T-helper 17 cell (primary cell): ENCODE results near the gene CFAP299. TPM values are rescaled to one million over a fixed set of nuclear protein-coding genes. Genes with fewer than 3 reads are reported as not detected.
"Not testable (repeated sequence)": the region's sequence is repeated elsewhere in the genome, so short reads cannot be mapped to it uniquely, and the experiment has no call there.

Experiments
- ATAC-seq: fragments of 150-1000 bp; cut with Tn5 transposase; 2 replicates; pipeline ENCODE4 v1.10.0; 2021; ENCODE audit warnings: mild to moderate bottlenecking, moderate library complexity
- DNase-seq, 3 donors: peaks; one replicate each; pipeline versions ENCODE4 v3.0.0 to v3.0.0-alpha.2; 2020 to 2021
- H3K9me3 ChIP-seq: one replicate; pipeline ENCODE4 v1.7.0; 2013; ENCODE audit warnings: low read length, mild to moderate bottlenecking; ENCODE audit not compliant: control insufficient read depth, poor library complexity, severe bottlenecking
- H3K27ac Mint-ChIP-seq: one replicate; pipeline ENCODE4 v1.8.0; 2022; ENCODE audit warnings: mild to moderate bottlenecking, moderate library complexity, mixed read lengths
- H3K27me3 Mint-ChIP-seq: one replicate; pipeline ENCODE4 v1.8.0; 2022; ENCODE audit warnings: mixed read lengths
- H3K36me3 Mint-ChIP-seq: one replicate; pipeline ENCODE4 v1.8.0; 2022; ENCODE audit warnings: low read depth, mixed read lengths
- H3K4me1 Mint-ChIP-seq: one replicate; pipeline ENCODE4 v1.8.0; 2022; ENCODE audit warnings: mild to moderate bottlenecking, mixed read lengths
- H3K4me3 Mint-ChIP-seq: one replicate; pipeline ENCODE4 v1.8.0; 2022; ENCODE audit warnings: mild to moderate bottlenecking, moderate library complexity, mixed read lengths
- total RNA-seq, 4 donors: library from RNA in 2 of 4; stranded (reverse) in 2 of 4; gene quantifications; one replicate each; pipeline ENCODE4 v1.2.3 and lab custom pipeline; 2022 to 2026

The CFAP299 gene
- total RNA-seq, 2 donors from 2014 or later: not detected

DNA sequence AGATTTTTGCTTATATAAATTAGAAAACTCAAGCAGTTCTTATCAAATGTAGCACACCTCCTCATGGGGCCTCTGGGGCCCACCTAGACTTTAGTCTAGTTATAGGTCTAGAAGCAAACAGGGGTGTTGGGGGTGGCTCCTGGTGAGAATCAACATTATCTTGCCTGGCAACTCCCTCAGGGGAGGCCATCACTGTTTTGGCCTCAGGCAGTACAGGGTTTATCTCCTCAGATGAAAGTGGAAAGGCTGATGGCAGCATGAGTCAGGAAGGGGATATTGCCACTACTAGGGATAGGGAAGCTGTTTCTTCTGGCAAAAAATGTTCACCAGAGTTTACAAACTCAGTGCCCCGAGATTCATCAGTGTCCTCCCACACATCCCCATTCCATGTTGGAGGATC, 462.6 kb downstream of the CFAP299 start:
- ATAC-seq: no peak
- no peaks in the 10 kb centered on the region for H3K36me3 Mint-ChIP-seq
- no peaks in the 10 kb centered on the region for H3K27me3 Mint-ChIP-seq

DNA sequence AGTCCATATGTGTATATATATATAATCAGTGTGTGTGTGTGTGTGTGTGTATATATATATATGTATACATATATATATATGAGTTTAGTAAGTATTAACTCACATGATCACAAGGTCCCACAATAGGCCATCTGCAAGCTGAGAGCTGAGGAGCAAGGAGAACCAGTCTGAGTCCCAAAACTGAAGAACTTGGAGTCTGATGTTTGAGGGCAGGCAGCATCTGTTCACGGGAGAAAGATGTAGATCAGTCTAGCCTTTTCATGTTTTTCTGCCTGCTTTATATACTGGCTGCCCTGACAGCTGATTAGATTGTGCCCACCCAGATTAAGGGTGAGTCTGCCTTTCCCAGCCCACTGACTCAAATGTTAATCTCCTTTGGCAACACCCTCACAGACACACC, 465.2 kb downstream of the CFAP299 start:
- not testable (repeated sequence) for DNase-seq, H3K36me3 Mint-ChIP-seq, H3K4me1 Mint-ChIP-seq, H3K9me3 ChIP-seq, H3K27me3 Mint-ChIP-seq, ATAC-seq, H3K27ac Mint-ChIP-seq, H3K4me3 Mint-ChIP-seq

More for the DNA sequence above, 462.6 kb downstream of the CFAP299 start:
- no peak overlapping the region for H3K27ac Mint-ChIP-seq
- no peaks in the 10 kb centered on the region for H3K9me3 ChIP-seq
- H3K4me3 Mint-ChIP-seq: no peak overlapping the region
- DNase-seq: no peak
- peaks cover 2% of the 10 kb centered on the region for H3K4me1 Mint-ChIP-seq

DNA sequence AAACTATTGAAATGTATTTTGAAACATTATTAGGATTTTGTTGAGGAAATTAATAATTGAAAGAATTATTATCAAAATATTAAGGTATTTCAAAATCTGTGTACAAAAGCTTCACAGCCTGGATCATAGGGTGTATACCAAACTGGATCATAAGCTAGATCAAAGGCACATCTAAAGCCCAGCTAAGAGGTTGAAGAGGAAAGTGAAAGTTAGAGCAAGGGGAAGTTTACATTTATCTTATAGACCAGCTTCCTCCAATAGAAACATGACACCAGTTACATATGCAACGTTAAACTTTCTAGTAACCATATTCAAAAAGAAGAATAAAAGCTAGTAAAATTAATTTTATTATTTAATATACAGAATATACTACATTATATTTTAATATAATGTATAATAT, 467.8 kb downstream of the CFAP299 start:
- Mint-ChIP-seq H3K27me3 (no peaks in the 10 kb centered on the region), H3K36me3 (no peaks in the 10 kb centered on the region), H3K4me3 (no peak overlapping the region), H3K27ac (no peak overlapping the region), H3K4me1 (peaks cover 4% of the 10 kb centered on the region)
- DNase-seq (no peak), ATAC-seq (no peak)
- no peaks in the 10 kb centered on the region for H3K9me3 ChIP-seq

DNA sequence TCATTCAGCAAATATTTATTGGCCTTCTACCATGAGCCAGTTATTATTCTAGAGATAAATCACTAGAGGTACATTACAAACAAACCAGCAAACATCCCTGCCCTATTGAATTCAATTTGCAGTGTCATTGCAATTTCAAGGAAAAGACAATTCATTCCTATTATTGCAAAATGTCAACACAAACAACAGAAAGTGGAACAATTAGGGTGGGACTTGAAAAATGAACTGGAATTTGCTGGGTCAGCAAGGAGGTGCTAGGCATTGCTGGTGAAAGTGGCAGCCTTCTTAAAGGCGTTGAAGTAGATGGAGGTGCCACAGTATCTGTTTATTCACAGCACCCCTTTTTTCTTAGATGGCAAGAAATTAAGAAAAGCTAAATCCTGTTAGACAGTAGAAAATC, 470.9 kb downstream of the CFAP299 start:
- Mint-ChIP-seq H3K4me3 (no peak overlapping the region), H3K4me1 (peaks cover 5% of the 10 kb centered on the region)
- ATAC-seq: no peak

DNA sequence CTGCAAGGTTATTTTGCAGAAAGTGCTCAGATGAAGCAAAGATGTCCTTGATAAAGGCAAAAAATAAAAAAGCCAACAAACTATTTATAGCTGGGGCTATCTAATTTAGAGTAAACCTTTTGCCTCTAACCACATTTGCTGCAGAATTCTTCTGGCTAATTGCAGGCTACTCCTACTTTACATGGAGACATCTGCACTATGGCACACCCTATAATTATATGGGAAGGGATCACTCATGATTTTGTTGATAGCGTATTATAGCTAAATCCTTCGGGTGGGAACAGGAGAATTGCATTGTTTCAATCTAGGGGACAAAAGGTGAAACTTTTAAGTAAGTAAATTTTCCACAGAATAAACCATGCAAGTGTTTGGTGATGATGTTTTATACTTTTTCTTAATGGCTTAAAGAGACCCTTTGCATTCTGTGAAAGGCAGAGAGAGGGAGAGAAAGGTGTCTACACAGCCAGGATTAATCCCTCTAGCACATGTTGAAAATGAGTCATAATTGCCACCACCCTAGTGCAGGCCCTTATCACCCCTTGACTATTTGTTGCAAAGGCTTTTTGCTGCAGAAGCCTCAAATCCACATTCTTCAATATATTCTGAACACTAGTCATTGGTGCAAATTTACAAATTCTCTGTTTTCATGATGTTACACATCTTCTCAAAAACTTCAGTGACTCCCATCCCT, 473.7 kb downstream of the CFAP299 start:
- no peak overlapping the region for H3K27ac Mint-ChIP-seq
- no peak for ATAC-seq
- peaks cover 3% of the 10 kb centered on the region for H3K4me1 Mint-ChIP-seq
- H3K36me3 Mint-ChIP-seq: no peaks in the 10 kb centered on the region
- H3K9me3 ChIP-seq: no peaks in the 10 kb centered on the region
- H3K27me3 Mint-ChIP-seq: peaks cover 10% of the 10 kb centered on the region
- DNase-seq: no peak
- H3K4me3 Mint-ChIP-seq: no peak overlapping the region

More for the DNA sequence above, 470.9 kb downstream of the CFAP299 start:
- no peaks in the 10 kb centered on the region for H3K9me3 ChIP-seq
- no peak overlapping the region for H3K27ac Mint-ChIP-seq
- H3K27me3 Mint-ChIP-seq: peaks cover 2% of the 10 kb centered on the region
- no peaks in the 10 kb centered on the region for H3K36me3 Mint-ChIP-seq
- DNase-seq: no peak

DNA sequence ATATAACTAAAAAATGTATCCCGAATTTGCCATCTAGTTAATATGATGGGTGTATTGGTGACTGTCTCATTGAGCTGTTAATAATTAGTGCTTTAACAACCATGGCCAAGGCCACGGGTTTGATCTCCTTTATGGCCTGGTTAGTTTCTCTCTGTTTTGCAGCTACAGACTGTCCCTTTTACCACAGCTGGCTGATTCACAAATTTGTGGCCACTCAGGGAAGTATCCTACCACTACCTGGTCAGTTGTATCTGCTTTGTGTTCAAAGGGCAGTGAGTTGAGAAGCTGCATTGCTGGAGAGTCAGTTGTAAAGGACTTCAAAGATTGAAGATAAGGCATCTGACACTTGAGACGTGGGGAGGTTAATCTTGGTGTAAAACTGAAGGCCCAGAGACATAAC, 475.9 kb downstream of the CFAP299 start:
- Mint-ChIP-seq H3K27ac (no peak overlapping the region), H3K4me1 (peaks cover 6% of the 10 kb centered on the region), H3K27me3 (peaks cover 11% of the 10 kb centered on the region), H3K4me3 (no peak overlapping the region), H3K36me3 (no peaks in the 10 kb centered on the region)
- ATAC-seq: no peak
- DNase-seq: no peak
- H3K9me3 ChIP-seq: no peaks in the 10 kb centered on the region

DNA sequence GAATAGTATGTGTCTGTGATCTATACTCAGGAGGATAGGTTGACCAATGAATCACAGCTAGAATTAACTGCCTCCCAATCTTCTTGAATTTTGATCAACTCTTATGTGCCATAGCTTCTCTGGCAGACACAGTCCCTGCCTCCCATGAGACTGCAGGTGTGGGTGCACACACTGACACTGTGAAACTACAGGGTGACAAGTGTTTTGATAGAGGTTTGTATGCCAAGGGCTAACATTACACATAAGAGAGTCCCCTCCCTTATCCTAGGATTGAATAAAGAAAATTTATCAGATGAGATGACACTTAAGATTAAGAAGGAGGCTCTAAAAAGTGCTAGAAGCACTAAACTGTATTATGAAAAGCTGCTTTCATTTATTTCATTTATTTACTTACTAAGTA, 476.6 kb downstream of the CFAP299 start:
- no peaks in the 10 kb centered on the region for H3K36me3 Mint-ChIP-seq
- H3K4me3 Mint-ChIP-seq: no peak overlapping the region
- DNase-seq (no peak), ATAC-seq (no peak)
- peaks cover 11% of the 10 kb centered on the region for H3K27me3 Mint-ChIP-seq
- no peak overlapping the region for H3K27ac Mint-ChIP-seq
- H3K4me1 Mint-ChIP-seq: peaks cover 6% of the 10 kb centered on the region
- H3K9me3 ChIP-seq: no peaks in the 10 kb centered on the region

DNA sequence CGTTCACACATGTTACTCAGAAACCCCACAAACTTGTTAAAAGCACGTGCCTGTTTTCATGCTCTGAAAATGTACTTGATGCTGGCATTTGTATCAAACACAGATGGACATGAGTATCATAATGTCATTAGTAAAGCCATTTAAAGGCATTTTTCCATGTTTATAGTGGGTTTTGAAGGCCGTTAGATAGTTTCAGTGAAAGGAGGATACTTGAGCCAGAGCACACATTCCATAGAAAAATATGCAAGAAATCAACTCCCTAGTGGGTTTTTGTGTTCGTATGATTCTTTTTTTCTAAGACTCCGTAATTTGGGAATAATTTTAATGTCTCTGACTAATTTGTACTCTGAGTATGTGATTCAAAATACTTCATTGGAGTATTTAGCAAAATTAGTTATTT, 478.7 kb downstream of the CFAP299 start:
- no peaks in the 10 kb centered on the region for H3K36me3 Mint-ChIP-seq
- no peak for ATAC-seq

DNA sequence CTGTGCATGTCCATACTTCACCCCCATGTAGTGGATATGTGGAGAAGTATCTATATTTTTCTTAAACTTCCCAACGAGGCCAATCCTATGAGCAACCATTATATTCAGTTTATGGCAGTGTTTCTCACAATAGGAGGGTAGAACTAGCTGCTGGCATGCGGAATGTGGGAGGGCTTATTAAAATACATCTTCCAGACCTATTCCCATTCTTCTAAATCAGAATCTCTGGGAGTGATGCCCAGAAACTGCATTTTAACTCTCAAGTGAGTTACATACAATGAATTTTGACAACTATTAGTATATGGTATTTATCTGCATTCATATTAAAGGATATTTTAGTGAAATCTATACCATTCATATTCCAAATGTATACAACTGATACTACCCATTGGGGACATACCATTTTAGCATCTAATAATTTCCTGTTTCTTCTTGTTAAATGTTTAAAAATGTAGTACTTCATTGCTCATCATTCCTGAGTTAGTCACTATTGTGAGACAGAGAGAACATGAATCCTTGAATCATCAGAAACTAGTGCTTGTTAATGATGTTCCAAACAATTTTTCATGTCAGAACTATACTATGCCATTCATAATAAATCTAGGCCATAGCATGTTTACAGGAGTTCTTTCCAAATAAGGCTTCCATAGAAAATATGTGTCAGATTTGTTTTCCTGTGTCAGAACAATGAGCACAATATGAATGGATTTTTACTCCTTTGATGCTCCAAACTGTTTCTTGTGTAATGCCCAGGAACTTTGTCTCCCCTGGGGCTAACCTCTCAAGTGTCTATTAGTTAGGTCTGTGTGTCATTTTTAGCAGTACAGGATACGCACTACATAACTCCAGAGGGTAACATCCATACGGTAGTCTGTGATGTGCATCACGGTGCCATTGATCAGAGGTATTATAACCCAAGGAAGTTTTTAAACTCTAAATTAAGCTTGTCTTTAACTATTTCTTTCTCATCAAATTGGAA, 496.1 kb downstream of the CFAP299 start:
- no peak for DNase-seq
- ATAC-seq: no peak
- Mint-ChIP-seq H3K4me1 (no peaks in the 10 kb centered on the region), H3K4me3 (no peak overlapping the region), H3K27ac (no peak overlapping the region), H3K27me3 (no peaks in the 10 kb centered on the region), H3K36me3 (no peaks in the 10 kb centered on the region)
- no peaks in the 10 kb centered on the region for H3K9me3 ChIP-seq

More for the DNA sequence above, 478.7 kb downstream of the CFAP299 start:
- H3K4me3 Mint-ChIP-seq: no peak overlapping the region
- no peaks in the 10 kb centered on the region for H3K9me3 ChIP-seq
- H3K27ac Mint-ChIP-seq: no peak overlapping the region
- peaks cover 8% of the 10 kb centered on the region for H3K4me1 Mint-ChIP-seq
- H3K27me3 Mint-ChIP-seq: peaks cover 15% of the 10 kb centered on the region
- DNase-seq: no peak

DNA sequence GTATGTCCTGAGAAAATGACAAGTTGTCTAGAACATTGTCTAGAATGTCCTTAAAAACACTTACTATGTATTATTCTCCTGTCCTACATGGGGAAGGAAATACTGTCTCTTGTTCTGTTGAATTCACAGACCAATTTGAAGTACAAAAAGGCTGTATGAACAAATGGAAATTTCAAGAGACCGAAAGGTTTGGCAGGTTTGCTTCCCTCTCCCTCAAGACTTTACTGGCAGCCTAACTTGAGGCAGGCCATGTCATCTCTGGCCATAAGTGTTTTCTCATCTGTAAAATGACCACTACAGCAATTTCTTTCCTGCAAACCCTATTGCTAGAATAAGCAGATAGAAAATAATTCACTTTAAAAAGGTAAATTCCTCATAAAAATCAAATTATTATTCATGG, 503.8 kb downstream of the CFAP299 start:
- Mint-ChIP-seq H3K4me3 (no peak overlapping the region), H3K4me1 (peaks cover 5% of the 10 kb centered on the region), H3K27ac (no peak overlapping the region), H3K36me3 (no peaks in the 10 kb centered on the region), H3K27me3 (no peaks in the 10 kb centered on the region)
- no peaks in the 10 kb centered on the region for H3K9me3 ChIP-seq
- no peak for ATAC-seq
- no peak for DNase-seq

DNA sequence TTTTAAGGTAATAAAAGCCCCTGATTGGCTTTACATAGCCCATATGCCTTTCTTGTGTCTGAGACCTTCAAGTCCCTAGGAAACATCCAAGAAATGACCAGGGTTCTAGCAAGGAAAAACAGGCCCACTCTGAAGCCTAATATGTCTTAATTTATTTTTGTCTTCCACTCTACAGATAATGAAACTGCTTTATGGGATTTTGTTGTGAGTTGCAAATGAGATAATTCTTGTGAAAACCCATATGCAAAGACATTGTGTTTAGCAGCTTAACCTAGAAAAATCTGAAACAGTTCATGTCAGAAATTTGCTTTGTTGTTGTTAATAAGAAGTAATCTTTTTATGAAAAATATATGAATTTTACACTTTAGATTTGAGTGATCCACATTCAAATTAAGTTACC, 504.3 kb downstream of the CFAP299 start:
- no peak for ATAC-seq
- no peaks in the 10 kb centered on the region for H3K9me3 ChIP-seq
- DNase-seq: no peak
- no peak overlapping the region for H3K4me3 Mint-ChIP-seq
- H3K27ac Mint-ChIP-seq: no peak overlapping the region
- no peaks in the 10 kb centered on the region for H3K36me3 Mint-ChIP-seq
- H3K27me3 Mint-ChIP-seq: no peaks in the 10 kb centered on the region
- peaks cover 5% of the 10 kb centered on the region for H3K4me1 Mint-ChIP-seq

DNA sequence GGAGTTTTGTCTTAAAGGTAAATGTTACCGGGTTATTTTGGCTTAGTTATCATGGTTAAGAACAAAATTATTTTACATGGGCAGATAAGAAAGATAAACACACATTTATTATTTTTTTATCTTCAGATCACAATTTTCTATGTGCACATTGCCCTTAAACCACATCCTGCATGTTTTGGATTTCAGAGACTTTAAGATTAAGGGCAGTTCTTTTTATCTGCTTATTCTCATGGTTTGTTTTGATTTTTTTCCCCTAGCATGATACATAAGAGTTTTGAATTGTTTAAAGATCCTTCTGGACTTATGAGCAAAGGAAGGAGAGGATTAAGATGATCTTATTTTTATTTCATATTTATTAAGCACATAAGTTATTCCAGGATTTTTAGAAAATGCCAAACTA, 504.9 kb downstream of the CFAP299 start:
- DNase-seq (no peak), ATAC-seq (no peak)
- no peaks in the 10 kb centered on the region for H3K9me3 ChIP-seq
- no peak overlapping the region for H3K4me3 Mint-ChIP-seq
- H3K36me3 Mint-ChIP-seq: no peaks in the 10 kb centered on the region
- no peaks in the 10 kb centered on the region for H3K27me3 Mint-ChIP-seq
- peaks cover 5% of the 10 kb centered on the region for H3K4me1 Mint-ChIP-seq
- peak overlapping the region; percentile 10 for H3K27ac Mint-ChIP-seq

DNA sequence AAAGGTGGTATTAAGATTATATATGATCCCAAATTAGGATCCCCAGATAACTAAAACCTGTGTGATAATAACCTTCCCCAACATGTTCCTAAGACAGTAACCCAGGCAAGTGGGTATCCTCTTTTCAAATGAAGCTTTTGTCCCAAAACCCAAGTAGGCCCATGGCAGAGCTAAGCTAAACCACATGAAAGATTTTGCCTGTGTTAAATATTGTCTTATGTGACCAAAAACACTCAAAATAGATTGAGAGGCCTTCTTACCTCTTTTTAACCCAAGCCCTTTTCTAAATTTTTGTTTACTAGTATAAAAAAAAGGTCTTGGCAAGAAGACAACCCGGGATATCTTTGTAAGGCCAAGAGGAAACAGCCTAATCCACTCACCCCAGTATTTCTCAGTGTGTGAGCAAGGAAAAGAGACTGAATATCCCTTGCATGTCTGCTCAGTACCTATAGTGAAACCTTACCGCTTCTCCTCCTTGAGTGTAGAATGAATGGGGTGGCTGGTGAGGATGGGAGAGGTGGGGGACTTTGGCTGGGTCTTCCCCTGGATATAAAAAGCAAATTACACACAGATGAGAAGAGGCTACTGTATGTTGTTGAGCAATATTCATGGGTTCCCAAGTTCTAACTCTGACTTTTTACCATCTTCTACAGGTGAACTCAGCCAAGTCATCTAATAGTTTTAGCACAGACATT, 506.2 kb downstream of the CFAP299 start:
- Mint-ChIP-seq H3K4me3 (no peak overlapping the region), H3K27ac (no peak overlapping the region), H3K4me1 (peaks cover 5% of the 10 kb centered on the region), H3K36me3 (no peaks in the 10 kb centered on the region), H3K27me3 (no peaks in the 10 kb centered on the region)
- H3K9me3 ChIP-seq: no peaks in the 10 kb centered on the region
- ATAC-seq: no peak
- no peak for DNase-seq
